H1 (cell line): ENCODE results near the gene KIAA1328. TPM values are rescaled to one million over a fixed set of nuclear protein-coding genes. Genes with fewer than 3 reads are reported as not detected.

ENCODE experiments used
- CTCF ChIA-PET: fragments of 300-600 bp; sonication (Branson Sonifier 250); formaldehyde crosslinking; loops from one replicate; lab custom pipeline; 2021; ENCODE audit not compliant: partially characterized antibody; lab: Charles Lee
- POLR2A ChIA-PET: fragments of 300-600 bp; sonication (Branson Sonifier 250); formaldehyde crosslinking; loops from one replicate; lab custom pipeline; 2021; ENCODE audit warnings: inconsistent platforms; ENCODE audit not compliant: partially characterized antibody; lab: Charles Lee
- DNase-seq, 2 experiments: peaks; one replicate each; pipeline versions ENCODE4 v3.0.0 to v3.0.0-alpha.2; 2010 to 2022; ENCODE audit warnings: low spot score in 2 of 2, low read depth in 1 of 2, mixed read lengths in 1 of 2
- FAIRE-seq: peaks from 2 replicates; lab custom pipeline; 2011; peaks lifted over from hg19 to GRCh38; lab: Jason Lieb, UNC
- H2AFZ ChIP-seq: 2 replicates; pipeline ENCODE4 v1.8.1; 2012; ENCODE audit warnings: low read length, inconsistent platforms
- H2AK5ac ChIP-seq: 2 replicates; pipeline ENCODE4 v1.6.1; 2013; ENCODE audit warnings: low read depth, low read length
- H2BK120ac ChIP-seq: replicated peaks from 2 replicates; pipeline ENCODE3; 2013; ENCODE audit warnings: low read depth, low read length, inconsistent platforms
- H2BK12ac ChIP-seq: 2 replicates; pipeline ENCODE4 v1.6.1; 2013; ENCODE audit warnings: low read depth, low read length
- H2BK15ac ChIP-seq: 2 replicates; pipeline ENCODE4 v1.6.1; 2013; ENCODE audit warnings: low read length
- H2BK20ac ChIP-seq: 2 replicates; pipeline ENCODE4 v1.6.1; 2013; ENCODE audit warnings: low read length
- H2BK5ac ChIP-seq: 2 replicates; pipeline ENCODE4 v1.6.1; 2013; ENCODE audit warnings: low read depth, low read length
- H3K14ac ChIP-seq: 2 replicates; pipeline ENCODE4 v1.6.1; 2013; ENCODE audit warnings: inconsistent platforms; ENCODE audit not compliant: insufficient read length
- H3K18ac ChIP-seq: 2 replicates; pipeline ENCODE4 v1.6.1; 2013; ENCODE audit warnings: low read length; ENCODE audit errors: extremely low read depth
- H3K23ac ChIP-seq: 2 replicates; pipeline ENCODE4 v1.6.1; 2013; ENCODE audit warnings: inconsistent platforms; ENCODE audit not compliant: insufficient read length
- H3K23me2 ChIP-seq: 2 replicates; pipeline ENCODE4 v1.6.1; 2013; ENCODE audit warnings: low read depth, low read length
- H3K27ac ChIP-seq: 2 replicates; pipeline ENCODE4 v1.6.1; 2011; ENCODE audit warnings: low read depth, low read length, inconsistent platforms
- H3K27me3 ChIP-seq, 4 experiments: replicated peaks in 1 of 4; 1 replicate in 1 of 4; 2 replicates in 3 of 4; pipeline versions ENCODE4 v1.6.1 to v1.8.1; 2011 to 2013; ENCODE audit warnings: low read length in 3 of 4, mild to moderate bottlenecking in 3 of 4, inconsistent platforms in 2 of 4, mixed read lengths in 2 of 4, moderate library complexity in 1 of 4; ENCODE audit not compliant: control insufficient read depth in 3 of 4, insufficient read depth in 3 of 4; ENCODE audit errors: extremely low read depth in 1 of 4
- H3K36me3 ChIP-seq, 4 experiments: 2 replicates each; pipeline versions ENCODE4 v1.6.1 to v1.8.1; 2011 to 2013; ENCODE audit warnings: mild to moderate bottlenecking in 4 of 4, low read length in 3 of 4, moderate library complexity in 2 of 4, control low read depth in 1 of 4, inconsistent platforms in 1 of 4; ENCODE audit not compliant: insufficient read depth in 4 of 4, control insufficient read depth in 2 of 4
- H3K4ac ChIP-seq: replicated peaks from 2 replicates; pipeline ENCODE3; 2013; ENCODE audit warnings: low read length, low read depth, mixed read lengths, inconsistent platforms; ENCODE audit not compliant: insufficient read length
- H3K4me1 ChIP-seq, 4 experiments: replicated peaks in 1 of 4; 1 replicate in 1 of 4; 2 replicates in 3 of 4; pipeline versions ENCODE4 v1.6.1 to v1.8.1; 2011 to 2013; ENCODE audit warnings: low read length in 3 of 4, inconsistent platforms in 2 of 4, mixed read lengths in 1 of 4; ENCODE audit not compliant: insufficient read depth in 4 of 4, control insufficient read depth in 3 of 4
- H3K4me2 ChIP-seq, 2 experiments: 2 replicates each; pipeline versions ENCODE4 v1.6.1 to v1.8.1; 2011 to 2013; ENCODE audit warnings: low read depth in 2 of 2, low read length in 2 of 2, control low read depth in 1 of 2, inconsistent platforms in 1 of 2, mild to moderate bottlenecking in 1 of 2; ENCODE audit not compliant: insufficient read depth in 1 of 2
- H3K4me3 ChIP-seq, 4 experiments: fragments of 200-600, 300-600 bp in 1 of 4; sonication (generic), shearing (Covaris generic), sonication (Bioruptor Twin) in 1 of 4; 2 replicates each; pipeline versions ENCODE4 v1.5.1 to v1.8.1; 2011 to 2016; ENCODE audit warnings: low read length in 4 of 4, low read depth in 3 of 4, control low read depth in 2 of 4, inconsistent platforms in 2 of 4, mild to moderate bottlenecking in 2 of 4, mixed read lengths in 1 of 4, moderate library complexity in 1 of 4; ENCODE audit not compliant: insufficient read depth in 2 of 4; ENCODE audit errors: extremely low read depth in 1 of 4
- H3K56ac ChIP-seq: replicated peaks from 2 replicates; pipeline ENCODE3; 2013; ENCODE audit warnings: low read depth, mild to moderate bottlenecking, mixed read lengths, low read length, inconsistent platforms; ENCODE audit not compliant: insufficient read length
- H3K79me1 ChIP-seq: 2 replicates; pipeline ENCODE4 v1.6.1; 2013; ENCODE audit warnings: low read depth, low read length, control low read depth
- H3K79me2 ChIP-seq, 2 experiments: 2 replicates each; pipeline versions ENCODE4 v1.6.1 to v1.8.1; 2012 to 2013; ENCODE audit warnings: low read length in 2 of 2, mild to moderate bottlenecking in 2 of 2, inconsistent platforms in 1 of 2; ENCODE audit not compliant: insufficient read depth in 2 of 2, control insufficient read depth in 1 of 2
- H3K9ac ChIP-seq, 4 experiments: replicated peaks in 1 of 4; 1 replicate in 1 of 4; 2 replicates in 3 of 4; pipeline versions ENCODE4 v1.6.1 to v1.8.1; 2011 to 2013; ENCODE audit warnings: low read depth in 3 of 4, low read length in 3 of 4, control low read depth in 2 of 4, mild to moderate bottlenecking in 2 of 4, moderate library complexity in 2 of 4, inconsistent platforms in 1 of 4; ENCODE audit errors: extremely low read depth in 1 of 4
- H3K9me3 ChIP-seq, 2 experiments: 2 replicates each; pipeline versions ENCODE4 v1.6.1 to v1.8.1; 2012 to 2013; ENCODE audit warnings: mild to moderate bottlenecking in 2 of 2, moderate library complexity in 2 of 2, control low read depth in 1 of 2, inconsistent platforms in 1 of 2, low read depth in 1 of 2, low read length in 1 of 2, mixed read lengths in 1 of 2; ENCODE audit not compliant: insufficient read depth in 2 of 2
- H4K20me1 ChIP-seq, 2 experiments: replicated peaks in 1 of 2; 2 replicates each; pipeline versions ENCODE3 to v1.8.1; 2011 to 2013; ENCODE audit warnings: inconsistent platforms in 2 of 2, low read length in 2 of 2, mild to moderate bottlenecking in 1 of 2; ENCODE audit not compliant: insufficient read depth in 2 of 2, control insufficient read depth in 1 of 2
- H4K5ac ChIP-seq: 2 replicates; pipeline ENCODE4 v1.6.1; 2013; ENCODE audit warnings: low read length, low read depth, mixed read lengths, inconsistent platforms; ENCODE audit not compliant: insufficient read length
- H4K8ac ChIP-seq: 2 replicates; pipeline ENCODE4 v1.8.0; 2013; ENCODE audit warnings: mild to moderate bottlenecking, moderate library complexity, low read length, inconsistent platforms; ENCODE audit not compliant: insufficient read depth; ENCODE audit errors: extremely low read depth
- H4K91ac ChIP-seq: replicated peaks from 2 replicates; pipeline ENCODE3; 2013; ENCODE audit warnings: low read length, mixed read lengths, inconsistent platforms; ENCODE audit not compliant: insufficient read length
- HDAC2 ChIP-seq, 2 experiments: fragments of 300-600 bp in 1 of 2; sonication (generic) in 1 of 2; IDR thresholded peaks; 2 replicates each; pipeline ENCODE4 v1.6.1; 2011 to 2012; ENCODE audit warnings: low read depth in 2 of 2, low read length in 2 of 2, mild to moderate bottlenecking in 2 of 2, moderate library complexity in 2 of 2, borderline replicate concordance in 1 of 2, inconsistent platforms in 1 of 2
- USF2 ChIP-seq: IDR thresholded peaks from 2 replicates; pipeline ENCODE4 v1.6.1; 2011; ENCODE audit warnings: low read length, improper control_type of control experiment
- ZNF274 ChIP-seq: IDR thresholded peaks from 2 replicates; pipeline ENCODE4 v1.7.0; 2012; ENCODE audit warnings: low read length, borderline replicate concordance; ENCODE audit errors: extremely low read depth
- WGBS, 2 experiments: shearing (Covaris generic) in 1 of 2; methylation state at CpG; one replicate each; pipeline versions ENCODE4 v1.1.6 to v1.1.7; 2013 to 2015; ENCODE audit warnings: low lambda C conversion rate in 2 of 2, mixed read lengths in 2 of 2, inconsistent platforms in 1 of 2, low coverage in 1 of 2, missing lambda C conversion rate in 1 of 2; ENCODE audit not compliant: insufficient replicate concordance in 2 of 2, insufficient coverage in 1 of 2, insufficient read length in 1 of 2; ENCODE audit errors: extremely low coverage in 1 of 2, missing lambda C conversion rate in 1 of 2; 5-methylcytosine and 5-hydroxymethylcytosine counted together
- polyA plus RNA-seq, 7 experiments: library from polyadenylated mRNA; depleted of rRNA in 3 of 7; stranded (reverse) in 5 of 7; unstranded in 2 of 7; fragments of >200 nt in 5 of 7; fragments of 200-250 nt in 2 of 7; gene quantifications; 1 replicate in 5 of 7; 2 replicates in 1 of 7; 4 replicates in 1 of 7; pipeline versions ENCODE4 v1.2.1 to v1.2.3, GENCODE V29; 2011 to 2013; ENCODE audit warnings: missing spikeins in 2 of 7, mixed read lengths in 2 of 7
- total RNA-seq: library from RNA; stranded (reverse); fragmentation: NEBNext Ultra II Directional; extraction: Animal tissue kit (Norgen Biotek cat#: 25700); gene quantifications from 2 replicates; pipeline ENCODE4 v1.2.1, GENCODE V29; 2021

KIAA1328 gene
- total and polyA plus RNA-seq, 2 of the 8 experiments (the other 6 are each of a cell fraction or from before 2014, with no cell fraction given), result 2.6 to 5.7 TPM

- Histone ChIP-seq H3K27ac (no peak overlapping the region), H3K18ac (no peak overlapping the region), H2BK12ac (no peak overlapping the region; the same call in 1 of the 2 replicates), H3K27me3 (peaks cover 0 to 10% (median under 1%) of the 10 kb centered on the region in 4 experiments; a peak in 4 of 7 replicates), H3K14ac (no peak overlapping the region), H3K79me2 (no peaks in the 10 kb centered on the region), H3K4ac (no peak overlapping the region), H4K8ac (no peak overlapping the region), H3K79me1 (no peaks in the 10 kb centered on the region; the same call in 1 of the 2 replicates), H4K91ac (no peak overlapping the region), H3K4me3 (no peak overlapping the region), H3K4me1 (peaks cover 0 to 10% (median 3%) of the 10 kb centered on the region in 4 experiments; a peak in 4 of 7 replicates), H2AK5ac (no peak overlapping the region), H3K4me2 (no peak overlapping the region; a peak in 1 of 4 replicates), H2BK5ac (no peak overlapping the region), H3K36me3 (no peaks in the 10 kb centered on the region), H4K5ac (no peak overlapping the region), H2BK15ac (no peak overlapping the region), H3K9me3 (no peaks in the 10 kb centered on the region), H3K56ac (no peak overlapping the region), H4K20me1 (peaks cover 0 to 6% of the 10 kb centered on the region in 2 experiments), H2AFZ (no peak overlapping the region), H2BK20ac (no peak overlapping the region), H3K23ac (no peak overlapping the region), H2BK120ac (no peak overlapping the region), H3K23me2 (no peaks in the 10 kb centered on the region), H3K9ac (no peak overlapping the region)
- ChIA-PET POLR2A (no interaction called here), CTCF (no interaction called here)
- WGBS, 2 experiments, result 74% methylated on average over 13 of the region's 13 CpGs; no CpG with 5 or more reads in 1 of the 2 experiments
- no peak for DNase-seq
- TF ChIP-seq USF2 (0 out of 2 replicates have a peak, but pooled peaks have one; percentile 22), ZNF274 (no peak), HDAC2 (IDR thresholded peaks at IDR 0.05; ENCODE audit: borderline replicate concordance in 1 of 2, low read depth in 2 of 2, low read length in 2 of 2) (no peak)
- FAIRE-seq, result peak; percentile 93
Measured at GRCh38 chr18:37246779-37247340, 417.9 kb downstream of the KIAA1328 start.
